ENCODE measurements around the gene LTK.

- TF ChIP-seq POLR2A (IDR thresholded peaks at IDR 0.05; ENCODE audit: low read depth, low read length), result no peak
- no peak for TF ChIP-seq CTCF (conservative IDR thresholded peaks at IDR 0.05; ENCODE audit: low read depth, low read length)
- no peak for TF ChIP-seq MXI1 (IDR thresholded peaks at IDR 0.05; ENCODE audit: borderline replicate concordance, low read depth, low read length)
These were observed 30.5 kb downstream of the LTK start for GRCh38 chr15:41483115-41483514.

Measured in IMR-90 (cell line).